ENCODE measurements around the gene LMO1. TPM values are rescaled to one million over a fixed set of nuclear protein-coding genes. Genes with fewer than 3 reads are reported as not detected.

Gene LMO1
- total and polyA plus RNA-seq, 2 donors, result 0.46 TPM; not detected in 1

DNA sequence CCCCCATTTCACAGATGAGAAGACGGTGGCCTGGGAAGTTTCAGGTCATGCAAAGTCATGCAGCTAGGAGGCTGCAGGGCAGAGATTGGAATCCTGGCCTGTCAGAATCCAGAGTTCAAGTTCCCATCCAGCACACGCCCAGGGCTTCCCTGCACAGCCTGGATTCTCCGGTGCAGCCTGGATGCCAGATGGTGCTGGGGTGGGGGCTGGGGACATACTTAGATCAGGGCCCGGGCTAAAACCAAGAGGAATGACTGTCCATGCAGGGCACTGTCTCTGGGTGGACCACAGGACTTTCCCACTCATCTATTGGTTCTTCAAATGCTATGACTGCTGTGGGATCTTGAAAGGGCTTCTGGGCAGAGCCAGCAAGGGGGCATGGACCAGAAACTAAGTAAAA, 24.6 kb downstream of the LMO1 start:
- no peak overlapping the region for H3K27ac ChIP-seq (ENCODE audit: low read depth)
- no peaks in the 10 kb centered on the region for H3K4me1 ChIP-seq (ENCODE audit: insufficient read depth)
- DNase-seq (ENCODE audit: extremely low spot score), result no peak
- H3K36me3 ChIP-seq (ENCODE audit: insufficient read depth), result no peaks in the 10 kb centered on the region
- no peak overlapping the region for H3K4me3 ChIP-seq (ENCODE audit: low read depth, low read length)
- 88% methylated on average over 4 of the region's 4 CpGs for WGBS

DNA sequence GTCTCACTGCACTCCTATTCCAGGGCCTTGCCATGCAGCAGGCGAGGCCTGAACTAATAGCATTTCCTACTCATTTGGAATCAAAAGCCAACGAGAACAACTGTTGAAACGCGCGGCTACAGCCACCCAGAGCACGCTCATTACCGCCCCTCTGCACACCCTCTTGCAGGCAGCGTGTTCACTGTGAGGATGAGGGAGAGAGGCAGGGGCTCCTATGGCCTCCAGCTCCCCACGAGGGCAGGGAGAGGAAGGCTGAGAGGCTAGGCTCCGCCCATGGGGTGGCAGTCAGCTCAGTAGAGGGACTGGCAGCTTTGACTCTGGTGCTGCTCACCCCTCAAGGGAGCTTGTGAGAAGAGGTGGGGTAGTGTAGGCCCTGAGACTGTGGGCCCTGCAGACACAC, 26.2 kb downstream of the LMO1 start:
- H3K36me3 ChIP-seq (ENCODE audit: insufficient read depth), result no peaks in the 10 kb centered on the region
- no peak overlapping the region for H3K4me3 ChIP-seq (ENCODE audit: low read depth, low read length)
- 87% methylated on average over 10 of the region's 10 CpGs for WGBS
- H3K27ac ChIP-seq (ENCODE audit: low read depth), result no peak overlapping the region
- no peak for DNase-seq (ENCODE audit: extremely low spot score)
- H3K4me1 ChIP-seq (ENCODE audit: insufficient read depth), result no peaks in the 10 kb centered on the region

DNA sequence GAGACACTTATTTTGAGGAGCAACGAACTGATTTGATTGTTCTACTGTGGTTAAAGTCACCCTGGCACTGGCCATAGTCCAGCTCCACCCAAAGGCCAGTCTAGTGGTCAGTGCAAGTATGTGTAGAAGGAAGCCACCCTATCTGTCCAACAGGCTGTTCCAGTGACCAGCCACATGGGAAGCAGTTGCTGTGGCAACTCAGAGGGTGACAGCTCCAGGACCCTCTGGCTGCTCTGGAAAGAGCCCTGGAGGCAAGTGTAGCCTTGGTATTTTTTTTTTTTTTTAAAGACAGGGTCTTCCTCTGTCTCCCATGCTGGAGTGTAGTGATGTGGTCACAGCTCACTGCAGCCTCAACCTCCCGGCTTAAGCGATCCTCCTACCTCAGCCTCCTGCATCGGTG, 27.8 kb downstream of the LMO1 start:
- no peak overlapping the region for H3K27ac ChIP-seq (ENCODE audit: low read depth)
- no peak overlapping the region for H3K4me3 ChIP-seq (ENCODE audit: low read depth, low read length)
- no peaks in the 10 kb centered on the region for H3K36me3 ChIP-seq (ENCODE audit: insufficient read depth)
- WGBS, result 88% methylated on average over 4 of the region's 4 CpGs
- DNase-seq (ENCODE audit: extremely low spot score), result no peak
- H3K4me1 ChIP-seq (ENCODE audit: insufficient read depth), result no peaks in the 10 kb centered on the region

DNA sequence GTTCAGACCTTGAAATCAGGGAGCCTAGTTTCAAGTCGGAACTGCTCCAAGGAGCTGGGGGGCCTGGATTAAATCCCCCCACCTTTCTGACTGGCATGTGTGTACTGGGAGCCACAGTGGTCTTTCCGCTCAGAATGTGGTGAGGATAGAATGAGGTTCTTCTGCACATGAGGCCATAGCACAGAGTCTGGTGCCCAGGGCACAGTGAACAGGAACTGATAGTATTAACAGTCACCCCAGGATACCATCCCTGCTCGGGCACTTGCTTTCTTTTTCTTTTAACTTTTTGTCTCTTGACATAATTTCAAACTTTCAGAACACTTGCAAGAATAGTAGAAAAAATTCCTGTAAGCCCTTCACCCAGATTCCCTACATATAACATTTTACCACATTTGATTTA, 28.8 kb downstream of the LMO1 start:
- no peak for DNase-seq (ENCODE audit: extremely low spot score)
- no peak overlapping the region for H3K27ac ChIP-seq (ENCODE audit: low read depth)
- H3K4me1 ChIP-seq (ENCODE audit: insufficient read depth), result no peaks in the 10 kb centered on the region
- WGBS, result 86% methylated on average over 3 of the region's 3 CpGs
- H3K36me3 ChIP-seq (ENCODE audit: insufficient read depth), result no peaks in the 10 kb centered on the region
- H3K4me3 ChIP-seq (ENCODE audit: low read depth, low read length), result no peak overlapping the region

DNA sequence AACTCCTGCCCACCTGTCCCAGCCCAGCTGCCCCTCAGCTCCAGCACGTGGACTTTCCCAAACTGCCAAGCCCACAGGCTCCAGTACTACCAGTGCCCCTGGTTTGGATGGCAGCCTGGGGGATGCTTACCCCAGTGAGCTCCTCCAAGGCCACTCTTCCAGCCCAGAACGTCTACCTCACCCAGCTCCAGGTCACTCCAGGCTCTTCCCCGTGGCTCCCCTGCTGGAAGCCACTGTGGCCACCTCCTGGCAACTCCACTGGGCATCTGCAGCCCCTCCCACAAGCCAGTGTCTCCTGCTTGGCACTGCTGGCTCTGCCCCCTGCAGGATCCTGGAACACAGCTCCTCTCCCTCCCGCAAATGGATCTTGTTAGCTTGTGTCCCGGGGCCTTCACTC, 29.3 kb downstream of the LMO1 start:
- H3K36me3 ChIP-seq (ENCODE audit: insufficient read depth), result no peaks in the 10 kb centered on the region
- DNase-seq (ENCODE audit: extremely low spot score), result no peak
- no peak overlapping the region for H3K4me3 ChIP-seq (ENCODE audit: low read depth, low read length)
- no peaks in the 10 kb centered on the region for H3K4me1 ChIP-seq (ENCODE audit: insufficient read depth)
- no peak overlapping the region for H3K27ac ChIP-seq (ENCODE audit: low read depth)
- 80% methylated on average over 5 of the region's 5 CpGs for WGBS

DNA sequence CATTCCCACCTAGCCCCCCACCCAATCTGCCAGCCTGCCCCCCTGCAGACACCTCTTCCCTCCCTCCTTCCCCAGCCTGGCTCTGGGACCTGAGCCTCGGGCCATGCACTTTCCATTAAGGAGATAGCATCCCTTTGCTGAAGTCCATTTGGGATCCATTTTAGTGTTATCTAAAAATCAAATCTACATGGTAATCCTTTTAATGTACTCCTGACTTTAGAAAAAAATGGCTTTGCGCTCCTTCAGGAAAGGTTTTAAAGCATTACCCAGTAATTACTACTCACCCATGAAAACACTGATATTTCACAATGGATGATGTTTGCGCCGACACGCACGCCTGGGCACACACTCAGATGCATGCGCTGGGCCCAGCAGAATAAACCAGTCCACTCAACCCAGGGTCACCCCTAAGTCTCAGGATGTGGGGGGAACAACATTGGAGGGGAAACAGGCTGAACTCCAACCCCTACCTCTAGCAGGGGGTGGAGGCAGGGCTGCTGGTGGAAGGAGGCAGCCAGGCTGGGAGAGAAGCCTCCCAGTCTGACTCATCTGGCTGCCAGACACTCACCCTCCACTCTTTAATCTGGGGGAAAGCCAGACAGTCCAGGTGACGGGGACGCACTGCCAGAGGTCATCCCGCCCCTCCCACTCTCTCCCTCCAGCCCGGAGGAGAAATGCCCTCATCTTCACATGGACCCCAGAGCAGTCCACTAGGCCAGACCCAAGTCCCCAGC, 29.8 kb downstream of the LMO1 start:
- H3K4me3 ChIP-seq (ENCODE audit: low read depth, low read length), result no peak overlapping the region
- DNase-seq (ENCODE audit: extremely low spot score), result no peak
- 71% methylated on average over 11 of the region's 11 CpGs for WGBS
- H3K4me1 ChIP-seq (ENCODE audit: insufficient read depth), result no peaks in the 10 kb centered on the region
- H3K27ac ChIP-seq (ENCODE audit: low read depth), result no peak overlapping the region
- H3K36me3 ChIP-seq (ENCODE audit: insufficient read depth), result no peaks in the 10 kb centered on the region

DNA sequence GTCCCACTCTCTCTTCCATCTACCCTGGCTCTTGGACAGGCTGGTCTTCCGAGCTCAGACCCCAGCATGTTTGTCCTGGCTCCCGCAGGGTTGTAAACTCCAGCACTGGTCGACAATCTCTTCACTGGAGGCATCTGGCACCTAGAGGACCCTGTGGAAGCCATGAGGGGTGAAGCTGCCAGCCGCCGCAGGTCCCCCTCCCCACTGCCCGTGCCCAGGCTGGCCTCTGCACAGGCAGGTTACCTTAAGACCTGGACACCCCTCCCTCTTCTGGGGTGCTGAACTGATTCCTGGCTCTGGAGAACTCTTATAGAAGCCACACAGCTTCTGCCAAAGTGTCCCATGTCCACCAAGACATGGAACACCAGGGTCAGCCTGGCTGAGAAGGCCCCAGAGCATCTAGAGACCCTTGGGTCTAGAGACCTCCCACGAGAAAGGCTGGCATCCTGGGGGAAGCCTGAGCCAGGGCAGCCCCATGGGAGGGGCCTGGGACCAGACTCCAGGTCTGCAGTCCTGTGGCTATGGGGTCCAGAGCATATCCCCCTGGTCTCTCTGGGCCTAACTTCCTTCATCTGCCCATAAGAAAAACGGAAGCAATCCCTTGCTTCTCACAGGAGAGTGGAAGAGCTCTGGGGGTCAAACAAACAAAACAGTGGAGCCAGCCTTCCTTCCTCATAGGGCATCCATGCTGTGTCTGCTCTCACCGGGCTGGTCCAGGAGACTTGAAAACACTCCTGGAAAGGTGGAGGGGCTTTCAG, 30.6 kb downstream of the LMO1 start:
- DNase-seq (ENCODE audit: extremely low spot score), result no peak
- Histone ChIP-seq H3K36me3 (ENCODE audit: insufficient read depth) (no peaks in the 10 kb centered on the region), H3K4me1 (ENCODE audit: insufficient read depth) (no peaks in the 10 kb centered on the region), H3K27ac (ENCODE audit: low read depth) (no peak overlapping the region), H3K4me3 (ENCODE audit: low read depth, low read length) (no peak overlapping the region)
- WGBS, result 69% methylated on average over 9 of the region's 9 CpGs

DNA sequence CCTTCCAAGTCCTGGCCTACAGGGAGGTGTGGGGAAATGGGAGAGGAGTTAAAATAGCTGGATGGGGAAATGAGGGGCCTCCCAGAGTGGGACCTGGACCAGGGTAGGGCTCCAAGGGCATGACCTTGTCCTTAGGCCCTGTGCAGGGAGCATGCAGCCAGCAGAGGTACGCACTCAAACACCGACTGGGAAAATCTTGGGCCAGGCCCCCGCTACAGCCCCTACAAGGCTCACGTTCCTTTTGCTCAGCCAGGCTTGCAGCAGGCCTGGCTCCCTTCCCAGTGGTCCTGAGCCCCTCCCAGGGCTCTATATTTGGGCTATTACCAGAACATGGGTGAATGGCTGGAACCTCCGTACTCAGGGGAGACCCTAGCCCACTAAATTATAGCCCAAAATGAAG, 31.3 kb downstream of the LMO1 start:
- Histone ChIP-seq H3K36me3 (ENCODE audit: insufficient read depth) (no peaks in the 10 kb centered on the region), H3K4me3 (ENCODE audit: low read depth, low read length) (no peak overlapping the region), H3K4me1 (ENCODE audit: insufficient read depth) (no peaks in the 10 kb centered on the region), H3K27ac (ENCODE audit: low read depth) (no peak overlapping the region)
- WGBS, result 83% methylated on average over 5 of the region's 5 CpGs
- DNase-seq (ENCODE audit: extremely low spot score), result no peak

DNA sequence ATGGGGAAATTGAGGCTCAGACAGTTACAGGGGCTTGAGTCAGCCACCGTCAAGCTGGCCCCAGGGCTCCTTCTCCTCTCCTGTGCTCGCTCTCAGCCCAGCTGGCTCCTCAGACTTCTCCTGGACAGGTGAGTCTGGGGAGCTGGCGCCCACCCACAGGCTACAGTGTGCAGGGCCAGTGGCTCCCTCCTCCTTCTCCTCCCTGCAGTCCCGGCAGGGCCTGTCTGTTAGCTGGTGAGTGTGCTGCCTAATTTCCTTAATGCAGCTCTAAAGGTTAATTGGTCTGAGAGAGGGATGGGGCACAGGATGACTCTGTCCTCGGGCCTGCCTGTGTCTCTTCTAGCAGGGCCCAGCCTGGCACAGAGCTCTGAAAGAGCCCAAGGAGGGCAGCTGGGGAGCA, 31.7 kb downstream of the LMO1 start:
- DNase-seq (ENCODE audit: extremely low spot score), result no peak
- 86% methylated on average over 5 of the region's 5 CpGs for WGBS
- H3K27ac ChIP-seq (ENCODE audit: low read depth), result no peak overlapping the region

DNA sequence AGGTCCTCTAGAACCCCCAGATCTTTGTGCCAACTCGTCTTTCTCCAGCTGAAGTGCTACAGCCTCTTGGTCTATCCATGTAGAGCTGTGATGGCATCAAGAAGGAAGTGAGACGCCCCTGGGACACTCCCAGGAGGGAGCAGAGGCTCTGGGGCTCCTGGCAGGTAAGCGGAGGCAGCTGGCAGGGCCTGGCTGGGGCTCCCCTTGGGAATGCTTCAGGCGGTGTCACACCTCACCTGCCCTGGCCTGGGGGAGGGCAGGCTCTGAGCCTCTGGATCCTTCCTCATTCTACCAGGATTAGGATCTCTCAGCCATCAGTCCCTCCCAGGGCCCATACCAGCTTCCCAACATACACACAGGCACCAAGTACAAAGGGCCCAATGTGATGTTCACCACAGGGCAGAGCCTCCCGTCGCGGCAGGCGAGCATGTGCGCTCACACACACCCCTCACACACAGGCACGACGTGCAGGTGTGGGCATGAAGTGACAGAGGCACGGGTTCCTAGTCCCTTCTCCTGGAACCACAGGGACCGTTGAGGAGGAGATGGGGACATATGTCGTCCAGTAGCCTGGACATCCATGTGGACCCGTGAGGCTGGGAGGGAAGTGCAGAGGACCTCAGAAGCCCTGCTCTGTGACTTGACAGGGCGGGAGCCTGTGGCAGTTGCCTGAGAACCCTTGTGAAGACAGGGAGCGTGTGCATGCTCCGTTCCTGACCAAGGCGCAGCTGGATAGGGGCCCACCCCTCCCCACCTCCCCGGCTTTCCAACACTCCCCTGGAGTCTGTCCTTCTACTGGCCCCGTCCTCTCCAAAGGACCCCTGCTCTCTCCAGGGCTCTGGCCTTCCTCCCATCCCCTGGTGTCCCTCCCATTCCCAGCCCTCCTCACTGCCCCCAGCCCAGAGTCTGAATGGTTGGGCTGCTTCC, 32.5 kb downstream of the LMO1 start:
- no peak for DNase-seq (ENCODE audit: extremely low spot score)
- H3K27ac ChIP-seq (ENCODE audit: low read depth), result no peak overlapping the region
- 89% methylated on average over 21 of the region's 21 CpGs for WGBS
- H3K36me3 ChIP-seq (ENCODE audit: insufficient read depth), result no peaks in the 10 kb centered on the region
- H3K4me3 ChIP-seq (ENCODE audit: low read depth, low read length), result no peak overlapping the region
- no peaks in the 10 kb centered on the region for H3K4me1 ChIP-seq (ENCODE audit: insufficient read depth)

More for the DNA sequence above, 31.7 kb downstream of the LMO1 start:
- no peaks in the 10 kb centered on the region for H3K36me3 ChIP-seq (ENCODE audit: insufficient read depth)
- H3K4me1 ChIP-seq (ENCODE audit: insufficient read depth), result no peaks in the 10 kb centered on the region
- no peak overlapping the region for H3K4me3 ChIP-seq (ENCODE audit: low read depth, low read length)

DNA sequence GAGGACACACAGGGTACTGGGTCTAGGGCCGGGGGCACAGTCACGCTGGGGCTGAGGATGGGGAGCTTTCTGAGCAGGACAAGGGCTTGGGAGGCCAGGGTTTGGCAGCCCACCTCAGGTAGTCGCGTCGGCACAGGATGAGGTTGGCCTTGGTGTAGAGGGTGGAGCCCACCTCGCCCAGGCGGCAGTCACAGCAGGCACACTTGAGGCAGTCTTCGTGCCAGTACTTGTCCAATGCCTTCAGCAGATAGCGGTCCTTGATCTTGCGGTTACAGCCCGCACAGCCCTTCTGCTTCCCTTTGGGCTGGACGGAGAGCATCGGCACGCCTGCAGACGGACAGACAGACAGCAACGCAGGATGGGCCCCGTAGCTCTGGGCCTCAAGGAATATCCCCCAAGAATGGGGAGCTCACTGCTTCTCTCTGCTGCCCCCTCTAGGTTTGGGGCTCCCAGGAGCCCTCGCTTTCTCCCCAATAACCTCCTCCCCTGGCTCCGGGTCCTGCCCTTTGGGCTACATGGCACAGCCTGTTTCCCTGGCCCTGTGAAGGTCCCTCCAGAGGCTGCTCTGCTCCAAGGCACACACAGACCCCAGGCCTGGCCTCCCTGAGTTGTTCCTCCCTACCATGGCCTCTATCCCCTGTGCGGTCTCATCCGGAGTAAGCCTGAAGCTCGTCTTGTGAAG, 33.4 kb downstream of the LMO1 start:
- Histone ChIP-seq H3K36me3 (ENCODE audit: insufficient read depth) (no peaks in the 10 kb centered on the region), H3K4me3 (ENCODE audit: low read depth, low read length) (no peak overlapping the region), H3K4me1 (ENCODE audit: insufficient read depth) (no peaks in the 10 kb centered on the region), H3K27ac (ENCODE audit: low read depth) (no peak overlapping the region)
- DNase-seq (ENCODE audit: extremely low spot score), result no peak
- whole genome bisulfite sequencing, result 94% methylated on average over 22 of the region's 22 CpGs

DNA sequence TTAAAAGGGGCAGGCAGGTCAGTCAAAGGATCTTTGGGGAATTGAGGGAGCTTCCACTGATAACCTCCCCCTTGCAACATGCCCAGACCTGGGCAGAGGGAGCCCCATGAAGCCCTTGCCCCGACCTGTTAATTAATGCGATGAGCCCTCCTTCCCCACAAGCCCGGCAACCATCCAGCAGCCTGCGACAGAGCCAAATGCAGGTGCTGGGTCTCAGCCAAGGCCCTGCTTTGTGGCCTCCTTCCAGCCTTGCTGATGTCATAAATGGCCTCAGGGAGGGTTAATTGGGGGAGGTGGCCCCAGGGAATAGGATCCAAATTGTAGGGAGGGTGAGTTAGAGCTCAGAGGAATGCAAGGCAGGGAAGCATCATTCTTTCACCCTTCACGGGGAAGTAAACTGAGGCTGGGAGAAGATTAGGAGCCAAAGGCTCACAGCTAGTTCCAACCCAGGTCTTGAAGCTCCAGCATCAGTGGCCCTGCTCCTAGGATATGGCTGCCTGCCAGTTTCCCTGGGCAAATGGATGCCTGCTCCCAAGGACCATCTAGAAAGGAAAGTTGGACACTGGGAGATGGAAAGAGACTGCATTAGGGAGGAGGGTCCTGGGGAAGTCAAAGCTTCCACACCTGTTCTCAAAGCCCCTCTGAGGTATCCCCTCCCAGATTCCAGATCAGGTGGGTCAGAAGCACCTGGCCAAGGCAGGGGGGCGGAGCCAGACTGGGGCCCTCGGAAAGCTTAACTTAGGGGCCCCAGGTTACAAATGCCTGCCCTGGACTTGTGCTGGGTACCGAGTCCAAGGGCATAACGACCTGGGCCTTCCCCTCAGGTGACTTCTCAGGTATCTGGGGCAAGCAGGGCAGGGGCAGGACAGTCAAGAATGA, 34.1 kb downstream of the LMO1 start:
- Histone ChIP-seq H3K4me1 (ENCODE audit: insufficient read depth) (no peaks in the 10 kb centered on the region), H3K4me3 (ENCODE audit: low read depth, low read length) (no peak overlapping the region), H3K27ac (ENCODE audit: low read depth) (no peak overlapping the region), H3K36me3 (ENCODE audit: insufficient read depth) (no peaks in the 10 kb centered on the region)
- 49% methylated on average over 9 of the region's 9 CpGs for WGBS
- DNase-seq (ENCODE audit: extremely low spot score), result no peak

Measured in urinary bladder (tissue), 4 donors.